ENCODE results near the gene FBLN1.

Gene FBLN1

DNA sequence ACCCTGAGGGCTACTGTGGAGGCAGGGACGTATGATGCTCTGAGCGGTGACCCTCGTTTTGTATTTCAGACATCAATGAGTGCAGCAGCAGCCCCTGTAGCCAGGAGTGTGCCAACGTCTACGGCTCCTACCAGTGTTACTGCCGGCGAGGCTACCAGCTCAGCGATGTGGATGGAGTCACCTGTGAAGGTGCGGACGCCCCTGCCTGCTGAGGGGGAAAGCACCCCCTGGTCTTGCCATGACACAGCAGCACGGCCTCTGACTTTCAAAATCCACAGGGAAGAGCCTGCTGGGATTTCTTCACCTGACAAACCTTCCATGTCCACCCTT is 44.3 kb downstream of the FBLN1 start:
- TF ChIP-seq POLR2A (IDR thresholded peaks at IDR 0.05; ENCODE audit: extremely low read depth, insufficient read length) (no peak), MYC (IDR thresholded peaks at IDR 0.05; ENCODE audit: low read depth, low read length) (no peak)
- TF ChIP-seq, protein P1, sequence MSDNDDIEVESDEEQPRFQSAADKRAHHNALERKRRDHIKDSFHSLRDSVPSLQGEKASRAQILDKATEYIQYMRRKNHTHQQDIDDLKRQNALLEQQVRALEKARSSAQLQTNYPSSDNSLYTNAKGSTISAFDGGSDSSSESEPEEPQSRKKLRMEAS (IDR thresholded peaks at IDR 0.05; ENCODE audit: low read depth, low read length): no peak
- TF ChIP-seq, protein P2, sequence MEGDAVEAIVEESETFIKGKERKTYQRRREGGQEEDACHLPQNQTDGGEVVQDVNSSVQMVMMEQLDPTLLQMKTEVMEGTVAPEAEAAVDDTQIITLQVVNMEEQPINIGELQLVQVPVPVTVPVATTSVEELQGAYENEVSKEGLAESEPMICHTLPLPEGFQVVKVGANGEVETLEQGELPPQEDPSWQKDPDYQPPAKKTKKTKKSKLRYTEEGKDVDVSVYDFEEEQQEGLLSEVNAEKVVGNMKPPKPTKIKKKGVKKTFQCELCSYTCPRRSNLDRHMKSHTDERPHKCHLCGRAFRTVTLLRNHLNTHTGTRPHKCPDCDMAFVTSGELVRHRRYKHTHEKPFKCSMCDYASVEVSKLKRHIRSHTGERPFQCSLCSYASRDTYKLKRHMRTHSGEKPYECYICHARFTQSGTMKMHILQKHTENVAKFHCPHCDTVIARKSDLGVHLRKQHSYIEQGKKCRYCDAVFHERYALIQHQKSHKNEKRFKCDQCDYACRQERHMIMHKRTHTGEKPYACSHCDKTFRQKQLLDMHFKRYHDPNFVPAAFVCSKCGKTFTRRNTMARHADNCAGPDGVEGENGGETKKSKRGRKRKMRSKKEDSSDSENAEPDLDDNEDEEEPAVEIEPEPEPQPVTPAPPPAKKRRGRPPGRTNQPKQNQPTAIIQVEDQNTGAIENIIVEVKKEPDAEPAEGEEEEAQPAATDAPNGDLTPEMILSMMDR (IDR thresholded peaks at IDR 0.05; ENCODE audit: low read depth, low read length): no peak
- DNase-seq (ENCODE audit: low read depth): no peak
- H3K4me3 ChIP-seq (ENCODE audit: low read depth, low read length): no peak overlapping the region

DNA sequence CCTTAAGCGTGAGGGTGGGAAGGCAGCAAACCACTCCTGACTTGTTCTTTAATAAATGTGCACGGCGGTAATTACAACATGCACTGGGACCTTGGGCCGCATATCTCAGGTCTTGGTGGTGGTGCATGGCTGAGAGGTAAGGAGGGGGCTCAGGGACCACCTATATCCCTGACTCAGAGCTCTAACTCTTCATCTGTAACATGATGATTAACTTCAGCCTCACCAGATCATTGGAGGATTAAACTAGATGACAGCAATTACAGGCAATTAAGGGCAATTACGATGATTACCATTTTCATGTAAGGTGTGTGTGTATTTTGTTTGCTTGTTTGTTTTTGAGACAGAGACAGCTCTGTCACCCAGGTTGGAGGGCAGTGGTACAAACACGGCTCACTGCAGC is 45.0 kb downstream of the FBLN1 start:
- no peak for TF ChIP-seq MYC (IDR thresholded peaks at IDR 0.05; ENCODE audit: low read depth, low read length)
- TF ChIP-seq, protein P2 (IDR thresholded peaks at IDR 0.05; ENCODE audit: low read depth, low read length): no peak
- TF ChIP-seq, protein P1 (IDR thresholded peaks at IDR 0.05; ENCODE audit: low read depth, low read length): no peak
- no peak overlapping the region for H3K4me3 ChIP-seq (ENCODE audit: low read depth, low read length)
- DNase-seq (ENCODE audit: low read depth): no peak

DNA sequence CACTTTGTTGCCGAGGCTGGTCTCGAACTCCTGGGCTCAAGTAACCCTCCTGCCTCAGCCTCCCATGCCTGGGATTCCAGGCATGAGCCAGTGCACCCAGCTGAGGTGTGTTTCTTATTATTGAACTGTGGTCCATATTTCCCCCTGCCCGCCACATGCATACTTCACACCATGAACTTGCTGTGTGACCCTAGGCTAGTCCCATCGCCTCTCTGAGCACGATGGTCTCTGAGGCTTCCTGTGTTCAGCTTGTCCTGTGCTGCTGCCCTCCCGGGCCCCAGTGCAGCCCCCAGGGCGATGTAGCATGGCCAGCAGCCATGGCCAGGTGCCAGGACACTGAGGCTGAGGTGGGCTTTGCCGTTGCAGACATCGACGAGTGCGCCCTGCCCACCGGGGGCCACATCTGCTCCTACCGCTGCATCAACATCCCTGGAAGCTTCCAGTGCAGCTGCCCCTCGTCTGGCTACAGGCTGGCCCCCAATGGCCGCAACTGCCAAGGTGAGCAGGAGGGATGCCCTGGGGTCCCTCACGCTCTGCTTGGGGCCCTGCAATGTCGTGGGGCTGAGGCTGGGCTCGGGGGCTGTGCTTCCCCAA is 45.7 kb downstream of the FBLN1 start:
- DNase-seq (ENCODE audit: low read depth): no peak
- TF ChIP-seq POLR2A (IDR thresholded peaks at IDR 0.05; ENCODE audit: extremely low read depth, insufficient read length) (no peak), MYC (IDR thresholded peaks at IDR 0.05; ENCODE audit: low read depth, low read length) (no peak)
- TF ChIP-seq, protein P2 (IDR thresholded peaks at IDR 0.05; ENCODE audit: low read depth, low read length): no peak
- TF ChIP-seq, protein P1 (IDR thresholded peaks at IDR 0.05; ENCODE audit: low read depth, low read length): no peak
- H3K4me3 ChIP-seq (ENCODE audit: low read depth, low read length): no peak overlapping the region

DNA sequence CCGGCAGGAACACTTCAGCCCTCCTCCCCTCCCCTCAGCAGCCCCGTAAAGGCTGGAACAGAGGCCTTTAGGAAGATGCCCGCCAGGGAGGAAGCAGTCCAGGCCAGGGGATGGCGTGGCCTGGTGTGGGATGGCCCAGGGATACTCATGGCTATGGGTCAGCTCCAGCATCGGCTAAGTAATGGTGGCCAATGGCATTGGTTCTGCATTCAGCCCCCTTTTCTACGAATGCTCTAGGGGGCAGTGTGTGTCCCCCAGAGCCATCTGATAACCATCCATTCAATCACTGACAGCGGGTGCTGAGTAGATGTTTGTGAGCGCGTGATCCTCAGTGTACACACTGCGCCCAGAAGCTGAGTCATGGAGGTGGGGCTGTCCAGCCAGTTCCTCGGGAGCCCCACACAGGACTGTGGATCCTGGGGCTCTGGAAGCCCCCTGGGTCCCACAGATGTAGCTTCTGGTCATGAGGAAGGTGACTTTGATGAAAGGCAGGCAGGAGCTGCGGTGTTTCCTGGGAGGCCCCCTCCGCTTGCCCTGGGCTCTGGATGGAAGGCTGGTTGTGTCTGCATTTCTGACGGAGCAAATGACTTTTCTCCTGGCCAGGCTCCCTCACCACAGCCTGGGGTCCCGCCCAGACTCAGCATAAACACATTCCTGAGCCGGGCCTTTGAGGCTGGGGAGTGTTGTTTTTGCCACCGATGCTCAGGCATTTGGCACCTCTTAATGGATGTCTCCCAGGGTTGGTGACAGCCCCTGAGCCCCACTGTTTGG is 46.5 kb downstream of the FBLN1 start:
- DNase-seq (ENCODE audit: low read depth): peak; percentile 45
- no peak overlapping the region for H3K4me3 ChIP-seq (ENCODE audit: low read depth, low read length)
- TF ChIP-seq, protein P2 (IDR thresholded peaks at IDR 0.05; ENCODE audit: low read depth, low read length): peak; percentile 52
- TF ChIP-seq MYC (IDR thresholded peaks at IDR 0.05; ENCODE audit: low read depth, low read length) (no peak), POLR2A (IDR thresholded peaks at IDR 0.05; ENCODE audit: extremely low read depth, insufficient read length) (no peak)

DNA sequence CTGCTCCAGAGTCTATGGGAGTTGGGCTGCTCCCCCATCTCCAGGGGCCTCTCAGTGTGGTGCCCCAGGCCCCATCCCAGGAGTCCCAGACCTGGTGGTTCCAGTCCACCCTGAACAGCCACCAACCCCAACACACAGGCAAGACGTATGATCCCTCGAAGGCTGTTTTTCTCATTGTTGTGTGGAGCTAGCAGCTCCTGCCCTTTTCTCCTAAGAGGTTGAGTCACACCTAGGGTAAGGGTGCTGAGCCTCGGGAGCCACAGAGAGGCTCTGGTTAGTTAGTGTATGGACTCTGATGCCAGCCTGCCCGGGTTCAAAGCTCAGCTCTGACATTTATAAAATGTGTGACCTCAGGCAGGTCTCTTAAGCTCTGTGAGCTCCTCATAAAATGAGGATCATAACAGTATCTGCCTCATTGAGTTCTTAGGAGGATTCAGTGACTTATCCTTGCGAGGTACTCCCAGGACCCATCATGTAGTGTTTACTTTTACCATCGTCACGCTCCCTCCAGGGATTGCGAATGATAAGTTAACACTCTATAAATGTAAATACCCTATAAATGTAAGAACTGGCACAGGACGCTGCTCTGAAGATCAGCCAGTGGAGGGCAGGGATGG is 47.2 kb downstream of the FBLN1 start:
- no peak overlapping the region for H3K4me3 ChIP-seq (ENCODE audit: low read depth, low read length)
- TF ChIP-seq, protein P2 (IDR thresholded peaks at IDR 0.05; ENCODE audit: low read depth, low read length): no peak
- TF ChIP-seq, protein P1 (IDR thresholded peaks at IDR 0.05; ENCODE audit: low read depth, low read length): no peak
- TF ChIP-seq MYC (IDR thresholded peaks at IDR 0.05; ENCODE audit: low read depth, low read length) (no peak), POLR2A (IDR thresholded peaks at IDR 0.05; ENCODE audit: extremely low read depth, insufficient read length) (no peak)
- no peak for DNase-seq (ENCODE audit: low read depth)
